Endothelial cell of umbilical vein (primary cell): ENCODE results near the gene ATXN1. TPM values are rescaled to one million over a fixed set of nuclear protein-coding genes. Genes with fewer than 3 reads are reported as not detected.

Experiments
- BruUV-seq: library from RNA; stranded (reverse); fragments of 400-500 nt; replicated peaks from 2 replicates; lab custom pipeline; 2021; lab: Mats Ljungman, UMichigan
- CTCF ChIA-PET: fragments of 300-600, 350-600 bp; sonication (Branson Sonifier 250); formaldehyde crosslinking; loops from one replicate; lab custom pipeline; 2021; ENCODE audit warnings: antibody characterized with exemption, inconsistent platforms; lab: Charles Lee
- POLR2A ChIA-PET: fragments of 300-600, 350-600 bp; sonication (Branson Sonifier 250); formaldehyde crosslinking; loops from one replicate; lab custom pipeline; 2021; ENCODE audit warnings: antibody characterized with exemption, inconsistent platforms; lab: Charles Lee
- DNase-seq: peaks from one replicate; pipeline ENCODE4 v3.0.0-alpha.2; 2011; ENCODE audit warnings: low read depth, low spot score
- FAIRE-seq: peaks from 2 replicates; lab custom pipeline; 2011; peaks lifted over from hg19 to GRCh38; lab: Jason Lieb, UNC
- H2AFZ ChIP-seq: 2 replicates; pipeline ENCODE4 v1.6.0; 2012; ENCODE audit warnings: low read depth, low read length, control low read depth, inconsistent platforms
- H3K27ac ChIP-seq: 2 replicates; pipeline ENCODE4 v1.5.1; 2011; ENCODE audit warnings: low read depth, mild to moderate bottlenecking, control low read depth, low read length, moderate library complexity; ENCODE audit not compliant: insufficient read depth
- H3K27me3 ChIP-seq, 2 experiments: 2 replicates each; pipeline versions ENCODE4 v1.6.0 to v1.6.1; 2011; ENCODE audit warnings: low read length in 2 of 2, mixed read lengths in 1 of 2; ENCODE audit not compliant: control insufficient read depth in 2 of 2, insufficient read depth in 2 of 2
- H3K36me3 ChIP-seq, 2 experiments: 2 replicates in 1 of 2; 3 replicates in 1 of 2; pipeline ENCODE4 v1.5.1; 2011; ENCODE audit warnings: low read length in 2 of 2, mild to moderate bottlenecking in 1 of 2, moderate library complexity in 1 of 2; ENCODE audit not compliant: control insufficient read depth in 2 of 2, insufficient read depth in 2 of 2; ENCODE audit errors: extremely low read depth in 1 of 2
- H3K4me1 ChIP-seq: 3 replicates; pipeline ENCODE4 v1.5.1; 2011; ENCODE audit warnings: mild to moderate bottlenecking, low read length; ENCODE audit not compliant: control insufficient read depth, insufficient read depth; ENCODE audit errors: extremely low read depth
- H3K4me2 ChIP-seq: 2 replicates; pipeline ENCODE4 v1.6.1; 2011; ENCODE audit warnings: low read length, control low read depth, mixed read lengths; ENCODE audit not compliant: insufficient read depth
- H3K4me3 ChIP-seq, 3 experiments: fragments of 200-600 bp in 1 of 3; sonication (generic), shearing (Covaris generic) in 1 of 3; replicated peaks in 1 of 3; 2 replicates each; pipeline ENCODE4 v1.5.1; 2011 to 2016; ENCODE audit warnings: control low read depth in 3 of 3, low read length in 3 of 3, mild to moderate bottlenecking in 2 of 3, inconsistent platforms in 1 of 3, low read depth in 1 of 3, moderate library complexity in 1 of 3; ENCODE audit not compliant: insufficient read depth in 1 of 3
- H3K79me2 ChIP-seq: 2 replicates; pipeline ENCODE4 v1.6.0; 2012; ENCODE audit warnings: low read length, inconsistent platforms; ENCODE audit not compliant: control insufficient read depth, insufficient read depth
- H3K9ac ChIP-seq: replicated peaks from 2 replicates; pipeline ENCODE3; 2011; ENCODE audit warnings: low read length, control low read depth; ENCODE audit not compliant: insufficient read depth; ENCODE audit errors: extremely low read depth
- H3K9me1 ChIP-seq: replicated peaks from 3 replicates; pipeline ENCODE4 v1.6.0; 2011; ENCODE audit warnings: mild to moderate bottlenecking, low read length; ENCODE audit not compliant: control insufficient read depth, insufficient read depth; ENCODE audit errors: extremely low read depth
- H3K9me3 ChIP-seq: replicated peaks from 2 replicates; pipeline ENCODE4 v1.5.1; 2012; ENCODE audit warnings: low read length, inconsistent platforms; ENCODE audit not compliant: control insufficient read depth, insufficient read depth
- H4K20me1 ChIP-seq: replicated peaks from 2 replicates; pipeline ENCODE3; 2011; ENCODE audit warnings: mild to moderate bottlenecking, low read length; ENCODE audit not compliant: control insufficient read depth, insufficient read depth; ENCODE audit errors: extremely low read depth
- CTCF ChIP-seq, 2 donors: IDR thresholded peaks; 1 replicate in 1 of 2; 2 replicates in 1 of 2; pipeline ENCODE4 v1.5.1; 2011; ENCODE audit warnings: low read length in 2 of 2, mild to moderate bottlenecking in 2 of 2, moderate library complexity in 2 of 2, control low read depth in 1 of 2, inconsistent platforms in 1 of 2, low read depth in 1 of 2; ENCODE audit not compliant: insufficient read depth in 1 of 2; ENCODE audit errors: extremely low read depth in 1 of 2
- EZH2 ChIP-seq: IDR thresholded peaks from 2 replicates; pipeline ENCODE4 v1.6.1; 2012; ENCODE audit warnings: borderline replicate concordance, low read depth, mild to moderate bottlenecking, moderate library complexity, low read length, inconsistent platforms; ENCODE audit not compliant: severe bottlenecking
- GATA2 ChIP-seq: IDR thresholded peaks from 2 replicates; pipeline ENCODE4 v1.7.0; 2011; ENCODE audit warnings: low read depth, mild to moderate bottlenecking, moderate library complexity, mixed read lengths, low read length; ENCODE audit not compliant: insufficient read length, insufficient read depth
- MAX ChIP-seq: IDR thresholded peaks from 2 replicates; pipeline ENCODE4 v1.6.1; 2011; ENCODE audit not compliant: insufficient read depth, insufficient read length
- MYC ChIP-seq: IDR thresholded peaks from one replicate; pipeline ENCODE4 v1.6.1; 2011; ENCODE audit warnings: mild to moderate bottlenecking, low read depth, low read length
- POLR2A ChIP-seq: IDR thresholded peaks from 2 replicates; pipeline ENCODE4 v1.6.1; 2012; ENCODE audit warnings: low read depth, mild to moderate bottlenecking, control low read depth, low read length
- dilution Hi-C: fragments of 300-500 bp; cut with MboI; formaldehyde crosslinking; loops from one replicate; pipeline ENCODE4 v1.15.0; 2019; ENCODE audit warnings: low sequenced_read_pairs; ENCODE audit not compliant: extremely low pct_ligation_motif_present
- intact Hi-C: fragments of 100-400 bp; cut with micrococcal nuclease; formaldehyde crosslinking; loops from one replicate; pipeline ENCODE4 v1.10.0; 2022
- polyA plus RNA-seq, 4 experiments: library from polyadenylated mRNA; depleted of rRNA in 3 of 4; stranded (reverse) in 3 of 4; unstranded in 1 of 4; fragments of >200 nt; gene quantifications; 2 replicates each; pipeline versions ENCODE4 v1.2.1 to v1.2.3, GENCODE V29; 2011 to 2012; ENCODE audit warnings: missing spikeins in 1 of 4
- total RNA-seq: library from RNA; stranded (reverse); gene quantifications from 2 replicates; pipeline ENCODE4 v1.2.3, GENCODE V29; 2021

The ATXN1 gene
- total and polyA plus RNA-seq, 2 donors (not counting 3 experiments of a cell fraction or from before 2014, with no cell fraction given): 16.4 to 33.0 TPM

GRCh38 chr6:16498237-16498636, 263.0 kb downstream of the ATXN1 start:
- no peaks in the 10 kb centered on the region for H3K27me3 ChIP-seq
- dilution Hi-C loops (no loop called here), intact Hi-C loops (no loop called here)
- no peaks in the 10 kb centered on the region for H4K20me1 ChIP-seq
- FAIRE-seq (no peak), DNase-seq (no peak)
- no peaks in the 10 kb centered on the region for H3K9me3 ChIP-seq
- no peaks in the 10 kb centered on the region for H3K9me1 ChIP-seq
- no peak overlapping the region for H3K27ac ChIP-seq
- no peak overlapping the region for H3K9ac ChIP-seq
- no peaks in the 10 kb centered on the region for H3K36me3 ChIP-seq
- TF ChIP-seq CTCF (IDR thresholded peaks at IDR 0.05; ENCODE audit: extremely low read depth in 1 of 2, insufficient read depth in 1 of 2, low read depth in 1 of 2, low read length in 2 of 2) (no peak), EZH2 (no peak)
- H2AFZ ChIP-seq: no peak overlapping the region
- H3K4me3 ChIP-seq: no peak overlapping the region
- H3K79me2 ChIP-seq: no peaks in the 10 kb centered on the region
- CTCF ChIA-PET: no interaction called here
- no peaks in the 10 kb centered on the region for H3K4me1 ChIP-seq
- no peak overlapping the region for H3K4me2 ChIP-seq
- POLR2A ChIA-PET: no interaction called here
- no TSS peak for BruUV-seq

- no peaks in the 10 kb centered on the region for H3K79me2 ChIP-seq
- no peak for DNase-seq
- intact Hi-C loops: no loop called here
- TF ChIP-seq GATA2: no peak
- no peak for TF ChIP-seq CTCF (IDR thresholded peaks at IDR 0.05; ENCODE audit: extremely low read depth in 1 of 2, insufficient read depth in 1 of 2, low read depth in 1 of 2, low read length in 2 of 2)
- TF ChIP-seq MYC: no peak
- no peak for TF ChIP-seq EZH2
- no peak for TF ChIP-seq MAX
- TF ChIP-seq POLR2A: no peak
- H3K4me1 ChIP-seq: no peaks in the 10 kb centered on the region
- no peak overlapping the region for H3K4me2 ChIP-seq
- no peak overlapping the region for H3K27ac ChIP-seq
- BruUV-seq: no TSS peak
- no peak overlapping the region for H3K4me3 ChIP-seq
- H4K20me1 ChIP-seq: no peaks in the 10 kb centered on the region
- POLR2A ChIA-PET: no interaction called here
- H2AFZ ChIP-seq: no peak overlapping the region
- no peak overlapping the region for H3K9ac ChIP-seq
- H3K27me3 ChIP-seq: no peaks in the 10 kb centered on the region
- H3K9me1 ChIP-seq: no peaks in the 10 kb centered on the region
- CTCF ChIA-PET: no interaction called here
- no peaks in the 10 kb centered on the region for H3K9me3 ChIP-seq
- dilution Hi-C loops: no loop called here
- FAIRE-seq: no peak
- no peaks in the 10 kb centered on the region for H3K36me3 ChIP-seq
These were observed 264.1 kb downstream of the ATXN1 start for GRCh38 chr6:16496991-16497801.
